Keratinocyte (primary cell): Measurements from ENCODE around the gene KIAA1755.

ENCODE experiments used
- CTCF ChIP-seq, 3 experiments: IDR thresholded peaks in 1 of 3; conservative IDR thresholded peaks in 1 of 3; optimal IDR thresholded peaks in 1 of 3; 2 replicates in 2 of 3; 3 replicates in 1 of 3; pipeline versions ENCODE3 to v1.5.1; 2011; ENCODE audit warnings: low read length in 3 of 3, mild to moderate bottlenecking in 3 of 3, moderate library complexity in 2 of 3, control low read depth in 1 of 3, inconsistent platforms in 1 of 3; ENCODE audit not compliant: insufficient read depth in 2 of 3; ENCODE audit errors: extremely low read depth in 1 of 3
- EZH2 ChIP-seq: IDR thresholded peaks from one replicate; pipeline ENCODE4 v1.6.1; 2012; ENCODE audit warnings: inconsistent platforms, mild to moderate bottlenecking, low read length, moderate library complexity

GRCh38 chr20:38211200-38212097, 49.1 kb downstream of the KIAA1755 start:
- TF ChIP-seq CTCF (optimal IDR thresholded peaks at IDR 0.05 in 1 of 3, IDR thresholded peaks at IDR 0.05 in 1 of 3, conservative IDR thresholded peaks at IDR 0.05 in 1 of 3; ENCODE audit: extremely low read depth in 1 of 3, insufficient read depth in 2 of 3, low read length in 3 of 3) (no peak), EZH2 (no peak)
